Measurements from ENCODE around the gene SPEM1.

- no peak for TF ChIP-seq POLR2A (IDR thresholded peaks at IDR 0.05)
- no peak for TF ChIP-seq CTCF (IDR thresholded peaks at IDR 0.05)
Observed at GRCh38 chr17:7427549-7427948, 7.4 kb downstream of the SPEM1 start.
